ENCODE results near the gene HKDC1. TPM values are rescaled to one million over a fixed set of nuclear protein-coding genes. Genes with fewer than 3 reads are reported as not detected.

The HKDC1 gene
- total RNA-seq, 1 donor from 2014 or later: 0.09 TPM

GRCh38 chr10:69222157-69223027 is 2.3 kb downstream of the HKDC1 start:
- no peaks in the 10 kb centered on the region for H3K27me3 Mint-ChIP-seq (ENCODE audit: low read depth)
- intact Hi-C loops (cut with micrococcal nuclease): loop anchor here (1.0 to 10.0 kb wide), 6 partner anchors 18 to 225 kb away; partner anchors contain the start of genes SUPV3L1 and VPS26A
- H3K9me3 Mint-ChIP-seq: no peaks in the 10 kb centered on the region
- H3K4me3 Mint-ChIP-seq (ENCODE audit: low read depth): peak overlapping the region; percentile 44
- peak overlapping the region; percentile 91 for H3K27ac Mint-ChIP-seq
- H3K4me1 Mint-ChIP-seq (ENCODE audit: low read depth): peaks cover 41% of the 10 kb centered on the region
- H3K36me3 Mint-ChIP-seq (ENCODE audit: low read depth): no peaks in the 10 kb centered on the region
- peak; percentile 76 for DNase-seq (ENCODE audit: low spot score)

DNA sequence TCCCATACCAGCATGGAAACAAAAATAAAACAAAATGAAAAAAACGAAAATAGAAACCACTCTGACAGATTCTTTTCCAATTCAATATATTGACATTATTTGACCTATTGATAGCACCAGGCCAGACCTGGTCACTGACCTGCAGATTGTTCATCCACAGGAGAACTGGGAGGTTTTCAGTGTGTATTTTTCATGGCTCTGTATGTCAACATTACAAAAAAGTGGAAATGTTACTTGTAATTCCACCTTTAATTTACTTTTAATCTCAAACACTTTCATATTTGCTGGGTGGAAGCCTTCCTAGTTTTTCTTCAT is 2.9 kb downstream of the HKDC1 start:
- peak overlapping the region; percentile 44 for H3K4me3 Mint-ChIP-seq (ENCODE audit: low read depth)
- H3K27ac Mint-ChIP-seq: peak overlapping the region; percentile 91
- intact Hi-C loops (cut with micrococcal nuclease): loop anchor here (5.0 to 10.0 kb wide), 3 partner anchors 94 to 226 kb away; partner anchors contain the start of gene VPS26A
- no peak for DNase-seq (ENCODE audit: low spot score)
- H3K36me3 Mint-ChIP-seq (ENCODE audit: low read depth): no peaks in the 10 kb centered on the region
- peaks cover 46% of the 10 kb centered on the region for H3K4me1 Mint-ChIP-seq (ENCODE audit: low read depth)
- H3K9me3 Mint-ChIP-seq: no peaks in the 10 kb centered on the region
- H3K27me3 Mint-ChIP-seq (ENCODE audit: low read depth): no peaks in the 10 kb centered on the region

DNA sequence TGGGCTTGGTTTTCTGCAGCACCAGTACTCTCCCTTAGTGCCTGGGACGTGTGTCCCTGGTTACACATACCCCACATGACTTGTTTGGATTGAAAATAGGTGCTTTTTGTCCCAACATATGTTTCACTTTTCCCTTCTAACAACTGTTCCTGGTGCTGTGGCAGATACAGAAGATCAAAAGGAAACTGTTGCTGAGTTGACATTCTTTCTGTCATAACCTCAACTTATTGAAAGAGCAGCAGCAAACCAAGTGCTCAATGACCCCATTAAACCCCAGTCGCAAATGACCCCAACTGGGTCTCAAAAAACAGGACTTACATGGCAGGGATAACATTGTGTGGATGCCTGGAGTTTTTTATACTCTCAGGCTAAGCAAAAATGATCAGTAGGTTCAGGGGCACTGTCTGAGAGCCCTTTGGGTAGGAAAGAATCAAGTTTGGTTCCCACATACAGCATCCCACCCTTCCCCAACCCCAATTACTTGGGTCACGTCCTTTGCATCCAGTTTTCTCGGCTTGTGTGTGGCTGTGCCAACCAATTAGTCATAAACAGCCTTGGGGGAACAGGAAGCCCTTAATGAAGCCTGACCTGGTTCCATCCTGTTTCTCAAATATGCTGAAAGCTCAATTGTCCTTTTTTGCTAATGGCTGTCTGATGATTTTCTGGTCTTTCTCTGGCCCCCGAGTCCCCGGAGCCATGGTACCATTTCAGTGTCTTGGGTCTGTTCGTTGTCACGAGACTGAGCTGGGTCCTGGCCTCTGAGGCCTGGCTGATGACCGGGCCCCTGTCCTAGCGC is 4.9 kb downstream of the HKDC1 start:
- H3K4me1 Mint-ChIP-seq (ENCODE audit: low read depth): peaks cover 66% of the 10 kb centered on the region
- H3K27me3 Mint-ChIP-seq (ENCODE audit: low read depth): no peaks in the 10 kb centered on the region
- H3K4me3 Mint-ChIP-seq (ENCODE audit: low read depth): peak overlapping the region; percentile 34
- no peaks in the 10 kb centered on the region for H3K9me3 Mint-ChIP-seq
- intact Hi-C loops (cut with micrococcal nuclease): loop anchor here (5.0 to 10.0 kb wide), 3 partner anchors 92 to 228 kb away; partner anchors contain the start of gene VPS26A
- DNase-seq (ENCODE audit: low spot score): no peak
- H3K27ac Mint-ChIP-seq: peak overlapping the region; percentile 80
- H3K36me3 Mint-ChIP-seq (ENCODE audit: low read depth): no peaks in the 10 kb centered on the region

GRCh38 chr10:69225681-69226080 is 5.5 kb downstream of the HKDC1 start:
- no peak overlapping the region for H3K4me3 Mint-ChIP-seq (ENCODE audit: low read depth)
- no peak for DNase-seq (ENCODE audit: low spot score)
- H3K27ac Mint-ChIP-seq: no peak overlapping the region
- no peaks in the 10 kb centered on the region for H3K27me3 Mint-ChIP-seq (ENCODE audit: low read depth)
- H3K9me3 Mint-ChIP-seq: no peaks in the 10 kb centered on the region
- intact Hi-C loops (cut with micrococcal nuclease): loop anchor here (10.0 kb wide), 1 partner anchor 101 kb away; the partner anchor contains the start of gene VPS26A
- no peaks in the 10 kb centered on the region for H3K36me3 Mint-ChIP-seq (ENCODE audit: low read depth)
- peaks cover 66% of the 10 kb centered on the region for H3K4me1 Mint-ChIP-seq (ENCODE audit: low read depth)

DNA sequence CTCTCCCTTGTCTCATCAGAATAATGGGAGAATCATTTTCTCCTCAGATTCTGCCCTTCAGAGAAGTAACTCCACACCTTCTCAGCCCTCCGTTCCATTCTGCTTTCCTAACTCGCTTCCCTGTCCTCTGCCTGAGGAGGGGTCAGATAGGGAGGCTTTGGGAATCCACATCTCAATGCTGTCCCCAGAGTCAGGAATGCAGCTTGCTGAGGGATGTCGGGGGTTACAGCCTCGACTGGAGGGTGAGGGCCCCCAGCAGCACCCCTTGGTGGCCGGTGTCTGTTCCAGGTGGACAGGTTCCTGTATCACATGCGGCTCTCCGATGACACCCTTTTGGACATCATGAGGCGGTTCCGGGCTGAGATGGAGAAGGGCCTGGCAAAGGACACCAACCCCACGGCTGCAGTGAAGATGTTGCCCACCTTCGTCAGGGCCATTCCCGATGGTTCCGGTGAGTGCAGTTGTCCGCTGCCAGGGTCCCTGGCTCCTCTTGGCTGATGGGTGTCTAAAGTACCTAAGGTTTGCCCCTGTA is 6.9 kb downstream of the HKDC1 start:
- Mint-ChIP-seq H3K9me3 (no peaks in the 10 kb centered on the region), H3K27ac (no peak overlapping the region), H3K36me3 (ENCODE audit: low read depth) (no peaks in the 10 kb centered on the region), H3K4me3 (ENCODE audit: low read depth) (no peak overlapping the region), H3K27me3 (ENCODE audit: low read depth) (no peaks in the 10 kb centered on the region), H3K4me1 (ENCODE audit: low read depth) (peaks cover 64% of the 10 kb centered on the region)
- no peak for DNase-seq (ENCODE audit: low spot score)
- intact Hi-C loops (cut with micrococcal nuclease): loop anchor here (10.0 kb wide), 1 partner anchor 102 kb away; the partner anchor contains the start of gene VPS26A

DNA sequence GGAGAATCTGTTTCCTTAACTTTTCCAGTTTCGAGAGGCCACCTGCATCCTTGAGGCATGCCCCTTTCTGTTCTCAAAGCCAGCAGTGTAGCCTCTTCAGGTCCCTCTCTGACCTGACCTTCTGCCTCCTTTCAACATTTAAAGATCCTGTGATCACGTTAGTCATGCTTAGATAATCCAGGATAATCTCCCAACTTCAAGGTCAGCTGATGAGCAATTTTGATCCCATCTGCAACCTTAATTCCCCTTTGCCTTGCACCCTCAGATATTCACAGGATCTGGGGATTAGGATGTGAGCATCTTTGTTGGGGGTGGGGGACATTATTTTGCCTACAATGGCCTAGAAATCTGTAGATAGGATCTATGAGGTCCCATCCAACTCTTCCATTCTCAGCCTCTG is 8.0 kb downstream of the HKDC1 start:
- H3K27ac Mint-ChIP-seq: peak overlapping the region; percentile 94
- H3K4me1 Mint-ChIP-seq (ENCODE audit: low read depth): peaks cover 63% of the 10 kb centered on the region
- no peak for DNase-seq (ENCODE audit: low spot score)
- H3K4me3 Mint-ChIP-seq (ENCODE audit: low read depth): peak overlapping the region; percentile 78
- H3K27me3 Mint-ChIP-seq (ENCODE audit: low read depth): no peaks in the 10 kb centered on the region
- H3K9me3 Mint-ChIP-seq: no peaks in the 10 kb centered on the region
- intact Hi-C loops (cut with micrococcal nuclease): loop anchor here (2.0 to 10.0 kb wide), 2 partner anchors 103 to 165 kb away; partner anchors contain the start of gene VPS26A
- no peaks in the 10 kb centered on the region for H3K36me3 Mint-ChIP-seq (ENCODE audit: low read depth)

- no peaks in the 10 kb centered on the region for H3K27me3 Mint-ChIP-seq (ENCODE audit: low read depth)
- H3K9me3 Mint-ChIP-seq: no peaks in the 10 kb centered on the region
- intact Hi-C loops (cut with micrococcal nuclease): loop anchor here (2.0 to 10.0 kb wide), 2 partner anchors 105 to 163 kb away; partner anchors contain the start of gene VPS26A
- H3K4me1 Mint-ChIP-seq (ENCODE audit: low read depth): peaks cover 60% of the 10 kb centered on the region
- peak overlapping the region; percentile 94 for H3K27ac Mint-ChIP-seq
- no peaks in the 10 kb centered on the region for H3K36me3 Mint-ChIP-seq (ENCODE audit: low read depth)
- no peak for DNase-seq (ENCODE audit: low spot score)
- H3K4me3 Mint-ChIP-seq (ENCODE audit: low read depth): peak overlapping the region; percentile 78
Measured at GRCh38 chr10:69229616-69229916, 9.4 kb downstream of the HKDC1 start.

- Mint-ChIP-seq H3K27ac (peak overlapping the region; percentile 94), H3K4me3 (ENCODE audit: low read depth) (no peak overlapping the region), H3K9me3 (no peaks in the 10 kb centered on the region), H3K27me3 (ENCODE audit: low read depth) (no peaks in the 10 kb centered on the region), H3K4me1 (ENCODE audit: low read depth) (peaks cover 55% of the 10 kb centered on the region), H3K36me3 (ENCODE audit: low read depth) (no peaks in the 10 kb centered on the region)
- DNase-seq (ENCODE audit: low spot score): no peak
- intact Hi-C loops (cut with micrococcal nuclease): no loop called here
Measured at GRCh38 chr10:69230128-69230527, 10.0 kb downstream of the HKDC1 start.

DNA sequence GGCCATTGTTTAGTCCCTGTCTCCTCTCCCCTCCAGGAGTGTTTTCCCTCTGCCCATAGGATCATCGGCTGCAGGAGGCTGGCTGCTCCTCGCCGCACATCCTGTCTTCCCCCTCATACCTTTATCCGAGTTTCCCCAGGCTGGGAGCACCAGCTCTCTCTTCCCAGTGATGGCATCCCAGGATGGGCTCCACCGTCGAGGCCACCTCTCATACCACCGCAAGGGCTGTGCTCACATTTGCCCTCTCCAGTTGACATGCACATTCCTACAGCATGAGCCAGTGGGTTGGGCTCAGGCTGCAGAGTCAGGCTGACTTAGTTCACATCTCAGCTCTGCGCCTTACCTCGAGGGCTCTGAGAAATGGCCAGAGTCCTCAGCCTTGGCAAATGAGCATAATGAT is 12.1 kb downstream of the HKDC1 start:
- Mint-ChIP-seq H3K27ac (no peak overlapping the region), H3K4me1 (ENCODE audit: low read depth) (peaks cover 46% of the 10 kb centered on the region), H3K27me3 (ENCODE audit: low read depth) (no peaks in the 10 kb centered on the region), H3K4me3 (ENCODE audit: low read depth) (no peak overlapping the region), H3K9me3 (no peaks in the 10 kb centered on the region), H3K36me3 (ENCODE audit: low read depth) (no peaks in the 10 kb centered on the region)
- DNase-seq (ENCODE audit: low spot score): no peak
- intact Hi-C loops (cut with micrococcal nuclease): no loop called here

DNA sequence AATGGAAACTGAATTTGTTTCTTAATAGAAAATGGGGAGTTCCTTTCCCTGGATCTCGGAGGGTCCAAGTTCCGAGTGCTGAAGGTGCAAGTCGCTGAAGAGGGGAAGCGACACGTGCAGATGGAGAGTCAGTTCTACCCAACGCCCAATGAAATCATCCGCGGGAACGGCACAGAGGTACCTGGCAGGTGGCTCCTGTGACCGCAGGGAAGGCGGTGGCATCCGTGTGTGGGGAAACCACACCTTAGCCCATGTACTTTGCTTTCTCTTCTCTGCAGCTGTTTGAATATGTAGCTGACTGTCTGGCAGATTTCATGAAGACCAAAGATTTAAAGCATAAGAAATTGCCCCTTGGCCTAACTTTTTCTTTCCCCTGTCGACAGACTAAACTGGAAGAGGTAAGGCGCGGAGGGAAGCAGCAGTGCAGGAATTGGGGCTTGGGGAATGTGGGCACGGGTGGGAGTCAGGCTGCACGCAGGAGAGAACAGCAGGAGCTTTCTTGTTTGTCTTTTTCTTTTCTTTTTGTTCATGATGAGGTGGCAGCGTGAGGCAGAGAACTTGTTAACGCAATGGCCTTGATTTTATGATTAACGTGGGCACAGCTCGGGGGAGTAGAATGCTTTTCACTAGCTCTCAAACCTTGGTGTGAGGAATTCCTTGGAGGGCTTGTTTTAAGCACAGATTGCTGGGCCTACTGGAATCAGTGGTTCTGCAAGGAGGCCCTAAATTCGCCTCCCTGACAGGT is 12.8 kb downstream of the HKDC1 start:
- Mint-ChIP-seq H3K4me3 (ENCODE audit: low read depth) (no peak overlapping the region), H3K27ac (peak overlapping the region; percentile 35), H3K4me1 (ENCODE audit: low read depth) (peaks cover 40% of the 10 kb centered on the region), H3K36me3 (ENCODE audit: low read depth) (no peaks in the 10 kb centered on the region), H3K9me3 (no peaks in the 10 kb centered on the region), H3K27me3 (ENCODE audit: low read depth) (no peaks in the 10 kb centered on the region)
- intact Hi-C loops (cut with micrococcal nuclease): no loop called here
- no peak for DNase-seq (ENCODE audit: low spot score)

- no peak overlapping the region for H3K27ac Mint-ChIP-seq
- H3K9me3 Mint-ChIP-seq: no peaks in the 10 kb centered on the region
- H3K36me3 Mint-ChIP-seq (ENCODE audit: low read depth): no peaks in the 10 kb centered on the region
- no peaks in the 10 kb centered on the region for H3K27me3 Mint-ChIP-seq (ENCODE audit: low read depth)
- H3K4me3 Mint-ChIP-seq (ENCODE audit: low read depth): no peak overlapping the region
- H3K4me1 Mint-ChIP-seq (ENCODE audit: low read depth): peaks cover 25% of the 10 kb centered on the region
- intact Hi-C loops (cut with micrococcal nuclease): no loop called here
- DNase-seq (ENCODE audit: low spot score): no peak
Measured at GRCh38 chr10:69234447-69234846, 14.3 kb downstream of the HKDC1 start.

DNA sequence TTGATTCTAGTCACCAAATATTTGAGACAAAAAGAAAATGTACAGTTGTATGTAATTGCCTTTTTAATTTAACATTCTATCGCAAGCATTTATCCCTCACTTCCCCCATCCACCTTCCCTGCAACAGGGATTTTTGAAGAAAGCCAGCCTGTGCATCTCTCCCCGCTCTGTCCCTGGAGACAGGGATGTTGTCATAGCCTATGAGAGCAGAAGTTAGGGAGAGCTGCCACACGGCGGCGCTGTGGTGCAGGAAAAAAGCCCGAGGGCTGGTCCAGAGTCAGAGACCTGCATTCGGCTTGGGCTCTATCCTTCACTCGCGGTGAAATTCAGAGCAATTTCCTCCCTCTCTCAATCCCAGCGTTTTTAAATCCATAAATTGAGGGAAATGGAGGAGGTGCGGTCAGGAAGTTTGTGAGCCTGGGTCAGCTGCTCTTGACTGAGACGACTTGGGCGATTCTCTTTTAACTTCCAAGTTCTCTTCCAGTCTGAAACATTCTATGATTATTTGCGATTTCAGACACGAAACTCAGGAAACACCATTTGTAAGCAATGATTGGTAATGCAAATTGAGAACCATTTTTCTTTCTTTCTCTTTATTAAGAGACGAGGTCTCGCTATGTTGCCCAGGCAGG is 17.5 kb downstream of the HKDC1 start:
- H3K27ac Mint-ChIP-seq: no peak overlapping the region
- H3K36me3 Mint-ChIP-seq (ENCODE audit: low read depth): no peaks in the 10 kb centered on the region
- peaks cover 9% of the 10 kb centered on the region for H3K4me1 Mint-ChIP-seq (ENCODE audit: low read depth)
- peak; percentile 77 for DNase-seq (ENCODE audit: low spot score)
- no peaks in the 10 kb centered on the region for H3K27me3 Mint-ChIP-seq (ENCODE audit: low read depth)
- H3K4me3 Mint-ChIP-seq (ENCODE audit: low read depth): no peak overlapping the region
- intact Hi-C loops (cut with micrococcal nuclease): loop anchor here (1.0 to 5.0 kb wide), 3 partner anchors 80 to 170 kb away; no protein-coding TSS in a partner anchor
- H3K9me3 Mint-ChIP-seq: no peaks in the 10 kb centered on the region
